ENCODE data around the gene FUS.
"Not testable (repeated sequence)": the region's sequence is repeated elsewhere in the genome, so short reads cannot be mapped to it uniquely, and the experiment has no call there.

FUS gene

GRCh38 chr16:31192856-31193642, 13.1 kb downstream of the FUS start:
- H3K4me3 ChIP-seq (ENCODE audit: low read depth, low read length), result no peak overlapping the region
- no peak for TF ChIP-seq CTCF (IDR thresholded peaks at IDR 0.05; ENCODE audit: low read depth, low read length, missing control alignments)
- no peak for DNase-seq (ENCODE audit: low read depth)

GRCh38 chr16:31193874-31194273, 13.9 kb downstream of the FUS start:
- DNase-seq (ENCODE audit: low read depth), result no peak
- no peak overlapping the region for H3K4me3 ChIP-seq (ENCODE audit: low read depth, low read length)
- TF ChIP-seq CTCF (IDR thresholded peaks at IDR 0.05; ENCODE audit: low read depth, low read length, missing control alignments), result no peak

GRCh38 chr16:31194898-31195297, 15.0 kb downstream of the FUS start:
- no peak for TF ChIP-seq CTCF (IDR thresholded peaks at IDR 0.05; ENCODE audit: low read depth, low read length, missing control alignments)
- no peak overlapping the region for H3K4me3 ChIP-seq (ENCODE audit: low read depth, low read length)
- no peak for DNase-seq (ENCODE audit: low read depth)

- not testable (repeated sequence) for H3K4me3 ChIP-seq (ENCODE audit: low read depth, low read length); DNase-seq (ENCODE audit: low read depth)
Observed at GRCh38 chr16:31195861-31196260, 15.9 kb downstream of the FUS start.

- DNase-seq (ENCODE audit: low read depth), result no peak
- TF ChIP-seq CTCF (IDR thresholded peaks at IDR 0.05; ENCODE audit: low read depth, low read length, missing control alignments), result no peak
- no peak overlapping the region for H3K4me3 ChIP-seq (ENCODE audit: low read depth, low read length)
Observed at GRCh38 chr16:31196324-31197088, 16.6 kb downstream of the FUS start.

- TF ChIP-seq CTCF (IDR thresholded peaks at IDR 0.05; ENCODE audit: low read depth, low read length, missing control alignments), result no peak
- H3K4me3 ChIP-seq (ENCODE audit: low read depth, low read length), result no peak overlapping the region
- DNase-seq (ENCODE audit: low read depth), result no peak
Observed at GRCh38 chr16:31198207-31198882, 18.4 kb downstream of the FUS start.

- H3K4me3 ChIP-seq (ENCODE audit: low read depth, low read length), result no peak overlapping the region
- DNase-seq (ENCODE audit: low read depth), result no peak
- no peak for TF ChIP-seq CTCF (IDR thresholded peaks at IDR 0.05; ENCODE audit: low read depth, low read length, missing control alignments)
Observed at GRCh38 chr16:31199430-31200041, 19.6 kb downstream of the FUS start.

- not testable (repeated sequence) for DNase-seq (ENCODE audit: low read depth); H3K4me3 ChIP-seq (ENCODE audit: low read depth, low read length)
Observed at GRCh38 chr16:31200111-31200510, 20.2 kb downstream of the FUS start.

Measured in GM12864 (cell line).